B cell (primary cell): ENCODE data around the gene SLC7A1. TPM values are rescaled to one million over a fixed set of nuclear protein-coding genes. Genes with fewer than 3 reads are reported as not detected.

ENCODE experiments used
- ATAC-seq: fragments of 200-7000 bp; cut with Tn5 transposase; one replicate; pipeline ENCODE4 v1.10.0; 2021; ENCODE audit warnings: low read depth, mild to moderate bottlenecking, moderate number of reproducible peaks, moderate library complexity
- CTCF ChIA-PET: fragments of 350-600 bp; sonication (Branson Sonifier 250); formaldehyde crosslinking; loops from one replicate; lab custom pipeline; 2021; ENCODE audit warnings: antibody characterized with exemption, inconsistent platforms; lab: Charles Lee
- POLR2A ChIA-PET: fragments of 350-600 bp; sonication (Branson Sonifier 250); formaldehyde crosslinking; loops from one replicate; lab custom pipeline; 2021; ENCODE audit warnings: antibody characterized with exemption; lab: Charles Lee
- DNase-seq: peaks from one replicate; pipeline ENCODE4 v3.0.0; 2013
- H2AFZ ChIP-seq: 2 replicates; pipeline ENCODE4 v1.6.1; 2012; ENCODE audit warnings: mild to moderate bottlenecking, low read depth, low read length; ENCODE audit not compliant: insufficient read depth, poor library complexity, severe bottlenecking
- H3K27ac ChIP-seq, 2 donors: 1 replicate in 1 of 2; 2 replicates in 1 of 2; pipeline ENCODE4 v1.5.1; 2012 to 2013; ENCODE audit warnings: low read length in 2 of 2, mild to moderate bottlenecking in 2 of 2, moderate library complexity in 1 of 2
- H3K27me3 ChIP-seq, 4 experiments: fragments of 200-600 bp in 1 of 4; sonication (generic) in 1 of 4; replicated peaks in 1 of 4; 1 replicate in 2 of 4; 2 replicates in 2 of 4; pipeline versions ENCODE4 v1.6.1 to v1.7.0; 2013 to 2016; ENCODE audit warnings: low read length in 3 of 4, mild to moderate bottlenecking in 2 of 4, mixed read lengths in 1 of 4, moderate library complexity in 1 of 4; ENCODE audit not compliant: insufficient read depth in 4 of 4, control insufficient read depth in 3 of 4; ENCODE audit errors: control extremely low read depth in 1 of 4
- H3K36me3 ChIP-seq, 2 experiments: replicated peaks in 1 of 2; 1 replicate in 1 of 2; 2 replicates in 1 of 2; pipeline versions ENCODE4 v1.6.1 to v1.7.1; 2013; ENCODE audit warnings: low read length in 1 of 2; ENCODE audit not compliant: insufficient read depth in 2 of 2, control insufficient read depth in 1 of 2; ENCODE audit errors: control extremely low read depth in 1 of 2, extremely low read depth in 1 of 2
- H3K4me1 ChIP-seq, 2 donors: fragments of 200-600 bp in 1 of 2; sonication (generic) in 1 of 2; 1 replicate in 1 of 2; 2 replicates in 1 of 2; pipeline versions ENCODE4 v1.5.1 to v1.6.1; 2013 to 2017; ENCODE audit warnings: low read length in 2 of 2; ENCODE audit not compliant: control insufficient read depth in 2 of 2, insufficient read depth in 2 of 2
- H3K4me2 ChIP-seq: replicated peaks from 2 replicates; pipeline ENCODE3; 2012; ENCODE audit warnings: mild to moderate bottlenecking, low read depth, low read length; ENCODE audit not compliant: poor library complexity, severe bottlenecking
- H3K4me3 ChIP-seq, 5 experiments: fragments of 200-600 bp in 1 of 5; sonication (generic) in 1 of 5; 1 replicate in 3 of 5; 2 replicates in 2 of 5; pipeline versions ENCODE4 v1.5.1 to v1.7.0; 2011 to 2016; ENCODE audit warnings: low read length in 4 of 5, mild to moderate bottlenecking in 4 of 5, low read depth in 2 of 5, control low read depth in 1 of 5, moderate library complexity in 1 of 5; ENCODE audit not compliant: insufficient read depth in 1 of 5; ENCODE audit errors: control extremely low read depth in 1 of 5, extremely low read depth in 1 of 5
- H3K79me2 ChIP-seq: fragments of 200-600 bp; sonication (generic); one replicate; pipeline ENCODE4 v1.6.0; 2016; ENCODE audit warnings: low read length; ENCODE audit not compliant: control insufficient read depth, insufficient read depth
- H3K9ac ChIP-seq: fragments of 200-600 bp; sonication (generic); 2 replicates; pipeline ENCODE4 v1.6.1; 2017; ENCODE audit warnings: mild to moderate bottlenecking, low read length, moderate library complexity
- H3K9me3 ChIP-seq, 3 donors: one replicate each; pipeline versions ENCODE4 v1.6.1 to v1.7.1; 2013; ENCODE audit warnings: low read length in 2 of 3; ENCODE audit not compliant: control insufficient read depth in 2 of 3, insufficient read depth in 1 of 3; ENCODE audit errors: control extremely low read depth in 1 of 3
- H4K20me1 ChIP-seq: 2 replicates; pipeline ENCODE4 v1.6.0; 2012; ENCODE audit warnings: mild to moderate bottlenecking, low read length; ENCODE audit not compliant: insufficient read depth, control insufficient read depth, poor library complexity, severe bottlenecking
- H3K27ac Mint-ChIP-seq: one replicate; pipeline ENCODE4 v1.8.0; 2021; ENCODE audit warnings: mixed read lengths
- H3K27me3 Mint-ChIP-seq: one replicate; pipeline ENCODE4 v1.8.0; 2021; ENCODE audit warnings: mixed read lengths
- H3K4me1 Mint-ChIP-seq: one replicate; pipeline ENCODE4 v1.8.0; 2021; ENCODE audit warnings: mixed read lengths
- H3K4me3 Mint-ChIP-seq: one replicate; pipeline ENCODE4 v1.8.0; 2021; ENCODE audit warnings: mixed read lengths
- H3K9me3 Mint-ChIP-seq: one replicate; pipeline ENCODE4 v1.8.0; 2022; ENCODE audit warnings: mixed read lengths; ENCODE audit not compliant: insufficient read depth
- CTCF ChIP-seq: fragments of 200-600 bp; IDR thresholded peaks from one replicate; pipeline ENCODE4 v1.8.0; 2022; ENCODE audit warnings: antibody characterized with exemption, mild to moderate bottlenecking
- EZH2 ChIP-seq: IDR thresholded peaks from 2 replicates; pipeline ENCODE4 v1.6.1; 2012; ENCODE audit warnings: borderline replicate concordance, low read depth, mild to moderate bottlenecking, moderate library complexity, low read length; ENCODE audit not compliant: insufficient read depth, poor library complexity, severe bottlenecking
- WGBS: methylation state at CpG from one replicate; pipeline ENCODE4 v1.1.5; 2013; ENCODE audit warnings: missing lambda C conversion rate; ENCODE audit not compliant: insufficient coverage; 5-methylcytosine and 5-hydroxymethylcytosine counted together
- intact Hi-C: fragments of 100-400 bp; cut with micrococcal nuclease; formaldehyde crosslinking; loops from one replicate; pipeline ENCODE4 v1.10.0; 2022
- polyA plus RNA-seq: library from polyadenylated mRNA; depleted of rRNA; stranded (reverse); fragments of >200 nt; gene quantifications from 2 replicates; pipeline ENCODE4 v1.2.3, GENCODE V29; 2012
- total RNA-seq, 2 donors: library from RNA; stranded (reverse); fragments of 120-200 nt in 1 of 2; gene quantifications; 1 replicate in 1 of 2; 2 replicates in 1 of 2; pipeline versions ENCODE4 v1.2.3 to v1.2.4, GENCODE V29; 2013 to 2022

SLC7A1 gene
- total and polyA plus RNA-seq, 2 donors (not counting 1 experiment from before 2014, with no cell fraction given): 3.3 to 23.1 TPM

- Histone ChIP-seq H3K27me3 (peaks cover 0 to 11% (median 0%) of the 10 kb centered on the region in 4 experiments), H3K4me3 (no peak overlapping the region), H3K36me3 (no peaks in the 10 kb centered on the region), H3K9ac (no peak overlapping the region), H3K79me2 (no peaks in the 10 kb centered on the region), H3K9me3 (peaks cover 2 to 12% (median 2%) of the 10 kb centered on the region in 3 donors), H3K4me2 (no peak overlapping the region), H4K20me1 (no peaks in the 10 kb centered on the region), H3K27ac (no peak overlapping the region), H3K4me1 (no peaks in the 10 kb centered on the region), H2AFZ (no peak overlapping the region)
- Mint-ChIP-seq H3K4me3 (no peak overlapping the region), H3K27me3 (peaks cover 24% of the 10 kb centered on the region), H3K9me3 (no peaks in the 10 kb centered on the region), H3K4me1 (peaks cover 4% of the 10 kb centered on the region), H3K27ac (no peak overlapping the region)
- CTCF ChIA-PET: no interaction called here
- DNase-seq: no peak
- ATAC-seq: no peak
- intact Hi-C loops: no loop called here
- POLR2A ChIA-PET: no interaction called here
- no peak for TF ChIP-seq CTCF
- TF ChIP-seq EZH2: no peak
- 84% methylated on average over 4 of the region's 5 CpGs for WGBS
Observed at GRCh38 chr13:29624997-29625396, 29.5 kb upstream of the SLC7A1 start.

- 99% methylated on average over 7 of the region's 7 CpGs for WGBS
- peaks cover 44% of the 10 kb centered on the region for H3K27me3 Mint-ChIP-seq
Observed at GRCh38 chr13:29621841-29622240, 26.4 kb upstream of the SLC7A1 start.

More at GRCh38 chr13:29621841-29622240, 26.4 kb upstream of the SLC7A1 start:
- Histone ChIP-seq H3K4me2 (no peak overlapping the region), H3K27ac (no peak overlapping the region), H3K4me3 (no peak overlapping the region), H2AFZ (no peak overlapping the region), H4K20me1 (no peaks in the 10 kb centered on the region), H3K9me3 (peaks cover 2 to 12% (median 2%) of the 10 kb centered on the region in 3 donors), H3K27me3 (peaks cover 0 to 11% (median 0%) of the 10 kb centered on the region in 4 experiments), H3K9ac (no peak overlapping the region), H3K4me1 (no peaks in the 10 kb centered on the region), H3K36me3 (no peaks in the 10 kb centered on the region), H3K79me2 (no peaks in the 10 kb centered on the region)
- no peak for TF ChIP-seq CTCF
- TF ChIP-seq EZH2: no peak
- no peaks in the 10 kb centered on the region for H3K4me1 Mint-ChIP-seq
- no peak for DNase-seq
- intact Hi-C loops: no loop called here
- H3K4me3 Mint-ChIP-seq: no peak overlapping the region
- ChIA-PET POLR2A (no interaction called here), CTCF (no interaction called here)
- no peak for ATAC-seq
- peaks cover 7% of the 10 kb centered on the region for H3K9me3 Mint-ChIP-seq
- no peak overlapping the region for H3K27ac Mint-ChIP-seq
